Endothelial cell (in vitro differentiated cells): ENCODE data around the gene MAP1B. TPM values are rescaled to one million over a fixed set of nuclear protein-coding genes. Genes with fewer than 3 reads are reported as not detected.
"Not testable (repeated sequence)": the region's sequence is repeated elsewhere in the genome, so short reads cannot be mapped to it uniquely, and the experiment has no call there.

Experiments used
- DNase-seq: peaks from one replicate; pipeline ENCODE4 v3.0.0; 2021; ENCODE audit warnings: low spot score
- H3K27ac Mint-ChIP-seq: one replicate; pipeline ENCODE4 v1.8.0; 2021; ENCODE audit warnings: mixed read lengths, inconsistent platforms; ENCODE audit not compliant: unreplicated experiment
- H3K27me3 Mint-ChIP-seq: one replicate; pipeline ENCODE4 v1.8.0; 2021; ENCODE audit warnings: mild to moderate bottlenecking, moderate library complexity, mixed read lengths, inconsistent platforms; ENCODE audit not compliant: unreplicated experiment
- H3K36me3 Mint-ChIP-seq: one replicate; pipeline ENCODE4 v1.8.0; 2021; ENCODE audit warnings: mild to moderate bottlenecking, low read depth, mixed read lengths, inconsistent platforms; ENCODE audit not compliant: unreplicated experiment
- H3K4me1 Mint-ChIP-seq: one replicate; pipeline ENCODE4 v1.8.0; 2021; ENCODE audit warnings: mild to moderate bottlenecking, mixed read lengths, inconsistent platforms; ENCODE audit not compliant: unreplicated experiment
- H3K4me3 Mint-ChIP-seq: one replicate; pipeline ENCODE4 v1.8.0; 2021; ENCODE audit warnings: mild to moderate bottlenecking, mixed read lengths, inconsistent platforms; ENCODE audit not compliant: unreplicated experiment
- H3K9me3 Mint-ChIP-seq: one replicate; pipeline ENCODE4 v1.8.0; 2021; ENCODE audit warnings: mixed read lengths, inconsistent platforms; ENCODE audit not compliant: unreplicated experiment
- CTCF ChIP-seq: fragments of 200-600 bp; sonication (generic); IDR thresholded peaks from one replicate; pipeline ENCODE4 v1.5.0; 2021; ENCODE audit warnings: antibody characterized with exemption; ENCODE audit not compliant: unreplicated experiment
- total RNA-seq: library from RNA; stranded (reverse); fragmentation: NEBNext Ultra II Directional; extraction: Animal tissue kit (Norgen Biotek cat#: 25700); gene quantifications from one replicate; pipeline ENCODE4 v1.2.1, GENCODE V29; 2021; ENCODE audit not compliant: unreplicated experiment

MAP1B gene
- total RNA-seq, 1 donor from 2014 or later: 251 TPM

GRCh38 chr5:72082048-72082447 lies 25.2 kb upstream of the MAP1B start:
- Mint-ChIP-seq H3K36me3 (no peaks in the 10 kb centered on the region), H3K27me3 (no peaks in the 10 kb centered on the region), H3K4me3 (no peak overlapping the region), H3K4me1 (peaks cover 3% of the 10 kb centered on the region), H3K27ac (no peak overlapping the region), H3K9me3 (no peaks in the 10 kb centered on the region)
- no peak for TF ChIP-seq CTCF
- DNase-seq: no peak

- TF ChIP-seq CTCF: no peak
- no peaks in the 10 kb centered on the region for H3K36me3 Mint-ChIP-seq
- no peak overlapping the region for H3K4me3 Mint-ChIP-seq
- peaks cover 3% of the 10 kb centered on the region for H3K4me1 Mint-ChIP-seq
- H3K9me3 Mint-ChIP-seq: no peaks in the 10 kb centered on the region
- no peak overlapping the region for H3K27ac Mint-ChIP-seq
- no peaks in the 10 kb centered on the region for H3K27me3 Mint-ChIP-seq
- no peak for DNase-seq
These were observed 22.4 kb upstream of the MAP1B start for GRCh38 chr5:72084876-72085275.

GRCh38 chr5:72085319-72085718 lies 22.0 kb upstream of the MAP1B start:
- no peak overlapping the region for H3K4me3 Mint-ChIP-seq
- no peak overlapping the region for H3K27ac Mint-ChIP-seq
- H3K27me3 Mint-ChIP-seq: no peaks in the 10 kb centered on the region
- DNase-seq: no peak
- peaks cover 3% of the 10 kb centered on the region for H3K4me1 Mint-ChIP-seq
- H3K36me3 Mint-ChIP-seq: no peaks in the 10 kb centered on the region
- no peaks in the 10 kb centered on the region for H3K9me3 Mint-ChIP-seq
- TF ChIP-seq CTCF: no peak

- not testable (repeated sequence) for DNase-seq, H3K9me3 Mint-ChIP-seq, H3K27me3 Mint-ChIP-seq, H3K4me3 Mint-ChIP-seq, H3K36me3 Mint-ChIP-seq, H3K27ac Mint-ChIP-seq, H3K4me1 Mint-ChIP-seq
These were observed 17.6 kb upstream of the MAP1B start for GRCh38 chr5:72089713-72090112.

- no peaks in the 10 kb centered on the region for H3K9me3 Mint-ChIP-seq
- peaks cover 3% of the 10 kb centered on the region for H3K4me1 Mint-ChIP-seq
- H3K4me3 Mint-ChIP-seq: no peak overlapping the region
- no peak for TF ChIP-seq CTCF
- DNase-seq: no peak
- no peaks in the 10 kb centered on the region for H3K27me3 Mint-ChIP-seq
- no peaks in the 10 kb centered on the region for H3K36me3 Mint-ChIP-seq
- no peak overlapping the region for H3K27ac Mint-ChIP-seq
These were observed 15.2 kb upstream of the MAP1B start for GRCh38 chr5:72092074-72092473.

GRCh38 chr5:72093217-72093616 lies 14.1 kb upstream of the MAP1B start:
- H3K36me3 Mint-ChIP-seq: no peaks in the 10 kb centered on the region
- TF ChIP-seq CTCF: no peak
- H3K4me1 Mint-ChIP-seq: peaks cover 6% of the 10 kb centered on the region
- H3K4me3 Mint-ChIP-seq: no peak overlapping the region
- no peaks in the 10 kb centered on the region for H3K9me3 Mint-ChIP-seq
- H3K27ac Mint-ChIP-seq: no peak overlapping the region
- H3K27me3 Mint-ChIP-seq: no peaks in the 10 kb centered on the region
- no peak for DNase-seq
